HCT116 (cell line): ENCODE results near the gene CAPN9. TPM values are rescaled to one million over a fixed set of nuclear protein-coding genes. Genes with fewer than 3 reads are reported as not detected.

Source experiments
- ATAC-seq: fragments of 200-7000 bp; cut with Tn5 transposase; 2 replicates; pipeline ENCODE4 v1.9.1; 2020; ENCODE audit warnings: mild to moderate bottlenecking, moderate library complexity
- BruUV-seq: library from RNA; stranded (reverse); fragments of 400-500 nt; replicated peaks from 2 replicates; lab custom pipeline; 2021; lab: Mats Ljungman, UMichigan
- CTCF ChIA-PET: fragments of 300-600 bp; sonication (Branson Sonifier 250); formaldehyde crosslinking; loops from one replicate; lab custom pipeline; 2021; ENCODE audit warnings: antibody characterized with exemption; lab: Charles Lee
- POLR2A ChIA-PET: fragments of 300-600, 350-600 bp; sonication (Branson Sonifier 250); formaldehyde crosslinking; loops from one replicate; lab custom pipeline; 2021; ENCODE audit warnings: antibody characterized with exemption; lab: Charles Lee
- RAD21 ChIA-PET, 2 experiments: fragments of 300-600 bp; sonication (Branson Sonifier 250); formaldehyde crosslinking; loops; one replicate each; lab custom pipeline; 2023; ENCODE audit warnings: low total read pairs in 2 of 2; ENCODE audit not compliant: uncharacterized antibody in 2 of 2, unreplicated experiment in 2 of 2, low non-redundant PET in 1 of 2; lab: Charles Lee
- DNase-seq: peaks from one replicate; pipeline ENCODE4 v3.0.0-alpha.2; 2010; ENCODE audit warnings: low read depth, low spot score
- H2AFZ ChIP-seq: fragments of 200-600 bp; shearing (Covaris generic), sonication (generic); 2 replicates; pipeline ENCODE4 v1.6.1; 2017; ENCODE audit warnings: low read depth, mixed run types, mixed read lengths, antibody characterized with exemption, low read length; ENCODE audit not compliant: poor library complexity, severe bottlenecking
- H3K27ac ChIP-seq: 2 replicates; pipeline ENCODE4 v1.5.1; 2012; ENCODE audit warnings: low read depth, low read length
- H3K27me3 ChIP-seq: fragments of 200-600 bp; sonication (generic); 2 replicates; pipeline ENCODE4 v1.6.1; 2016; ENCODE audit warnings: mixed run types, low read length, mixed read lengths; ENCODE audit not compliant: insufficient read depth
- H3K36me3 ChIP-seq, 2 experiments: fragments of 200-500 bp in 1 of 2; fragments of 200-600 bp in 1 of 2; sonication (Bioruptor generic) in 1 of 2; sonication (generic) in 1 of 2; 2 replicates each; pipeline versions ENCODE4 v1.5.1 to v1.6.1; 2014 to 2016; ENCODE audit warnings: low read length in 2 of 2, inconsistent platforms in 1 of 2, mixed read lengths in 1 of 2, mixed run types in 1 of 2; ENCODE audit not compliant: insufficient read depth in 2 of 2, control insufficient read depth in 1 of 2
- H3K4me1 ChIP-seq, 2 experiments: fragments of 200-600 bp in 1 of 2; sonication (generic) in 1 of 2; 2 replicates each; pipeline versions ENCODE4 v1.5.1 to v1.6.1; 2012 to 2017; ENCODE audit warnings: low read length in 2 of 2, inconsistent platforms in 1 of 2, mild to moderate bottlenecking in 1 of 2, mixed read lengths in 1 of 2, mixed run types in 1 of 2, moderate library complexity in 1 of 2; ENCODE audit not compliant: insufficient read depth in 2 of 2, control insufficient read depth in 1 of 2
- H3K4me2 ChIP-seq: fragments of 200-600 bp; sonication (generic); 2 replicates; pipeline ENCODE4 v1.6.1; 2017; ENCODE audit warnings: mixed run types, low read length, mixed read lengths
- H3K4me3 ChIP-seq, 2 experiments: fragments of 200-600 bp in 1 of 2; sonication (generic) in 1 of 2; replicated peaks in 1 of 2; 2 replicates each; pipeline ENCODE4 v1.5.1; 2011 to 2016; ENCODE audit warnings: low read length in 2 of 2, control low read depth in 1 of 2, low read depth in 1 of 2, mild to moderate bottlenecking in 1 of 2, mixed read lengths in 1 of 2, mixed run types in 1 of 2
- H3K79me2 ChIP-seq: fragments of 200-600 bp; sonication (generic); 2 replicates; pipeline ENCODE4 v1.6.1; 2017; ENCODE audit warnings: mild to moderate bottlenecking, mixed run types, low read length, moderate library complexity, mixed read lengths; ENCODE audit not compliant: insufficient read depth
- H3K9ac ChIP-seq: fragments of 200-600 bp; sonication (generic); 2 replicates; pipeline ENCODE4 v1.6.1; 2016; ENCODE audit warnings: low read length, mixed read lengths
- H3K9me2 ChIP-seq: fragments of 200-600 bp; sonication (generic), shearing (Covaris generic); 2 replicates; pipeline ENCODE4 v1.6.1; 2017; ENCODE audit warnings: mixed run types, mild to moderate bottlenecking, moderate library complexity; ENCODE audit not compliant: insufficient read depth
- H3K9me3 ChIP-seq, 2 experiments: fragments of 200-500 bp in 1 of 2; fragments of 200-600 bp in 1 of 2; sonication (Bioruptor generic) in 1 of 2; sonication (generic) in 1 of 2; 2 replicates each; pipeline ENCODE4 v1.6.1; 2014 to 2017; ENCODE audit warnings: low read length in 2 of 2, mixed read lengths in 2 of 2, inconsistent platforms in 1 of 2, low read depth in 1 of 2, mild to moderate bottlenecking in 1 of 2, mixed run types in 1 of 2, moderate library complexity in 1 of 2; ENCODE audit not compliant: control insufficient read depth in 1 of 2, insufficient read depth in 1 of 2
- H4K20me1 ChIP-seq: fragments of 200-600 bp; sonication (generic), shearing (Covaris generic); 2 replicates; pipeline ENCODE4 v1.6.1; 2017; ENCODE audit warnings: mixed run types, mild to moderate bottlenecking, moderate library complexity; ENCODE audit not compliant: insufficient read depth
- CEBPB ChIP-seq: IDR thresholded peaks from 2 replicates; pipeline ENCODE4 v1.6.1; 2012; ENCODE audit warnings: low read depth
- ELF1 ChIP-seq: IDR thresholded peaks from 2 replicates; pipeline ENCODE4 v1.6.1; 2012; ENCODE audit warnings: low read depth, borderline replicate concordance
- EZH2phosphoT487 ChIP-seq: fragments of 200-600 bp; IDR thresholded peaks from 2 replicates; pipeline ENCODE4 v1.6.1; 2018; ENCODE audit warnings: antibody characterized with exemption, borderline replicate concordance
- FOSL1 ChIP-seq: IDR thresholded peaks from 2 replicates; pipeline ENCODE4 v1.6.1; 2012; ENCODE audit warnings: low read depth
- JUND ChIP-seq: IDR thresholded peaks from 2 replicates; pipeline ENCODE4 v1.6.1; 2012
- MAX ChIP-seq: IDR thresholded peaks from 2 replicates; pipeline ENCODE4 v1.6.1; 2012
- POLR2A ChIP-seq: IDR thresholded peaks from 2 replicates; pipeline ENCODE4 v1.7.0; 2011; ENCODE audit warnings: borderline replicate concordance; ENCODE audit not compliant: insufficient read depth, insufficient read length; ENCODE audit errors: extremely low read depth
- POLR2AphosphoS5 ChIP-seq: IDR thresholded peaks from 2 replicates; pipeline ENCODE4 v1.6.1; 2011; ENCODE audit warnings: mild to moderate bottlenecking, low read depth, low read length, moderate library complexity
- SIN3A ChIP-seq: IDR thresholded peaks from 2 replicates; pipeline ENCODE4 v1.6.1; 2012; ENCODE audit warnings: low read depth
- SRF ChIP-seq: IDR thresholded peaks from 2 replicates; pipeline ENCODE4 v1.6.1; 2012; ENCODE audit warnings: low read depth
- TCF7L2 ChIP-seq: IDR thresholded peaks from 2 replicates; pipeline ENCODE4 v1.7.0; 2011; ENCODE audit warnings: borderline replicate concordance, inconsistent platforms; ENCODE audit not compliant: insufficient read depth, insufficient read length; ENCODE audit errors: extremely low read depth
- YY1 ChIP-seq: IDR thresholded peaks from 2 replicates; pipeline ENCODE4 v1.6.1; 2011; ENCODE audit warnings: low read length, low read depth, moderate library complexity, mild to moderate bottlenecking; ENCODE audit not compliant: insufficient replicate concordance; ENCODE audit errors: extremely low read depth
- ZBTB33 ChIP-seq: IDR thresholded peaks from 2 replicates; pipeline ENCODE4 v1.6.1; 2011; ENCODE audit warnings: mild to moderate bottlenecking, low read length, moderate library complexity; ENCODE audit not compliant: insufficient replicate concordance; ENCODE audit errors: extremely low read depth
- ZFX ChIP-seq: fragments of 450-650 bp; IDR thresholded peaks from 2 replicates; pipeline ENCODE4 v1.6.1; 2017
- ZNF274 ChIP-seq: fragments of 200-500 bp; sonication (Bioruptor generic); IDR thresholded peaks from 2 replicates; pipeline ENCODE4 v1.6.1; 2014; ENCODE audit warnings: mild to moderate bottlenecking, low read depth, low read length, inconsistent platforms
- intact Hi-C: fragments of 100-400 bp; cut with micrococcal nuclease; formaldehyde crosslinking; loops from 2 replicates; pipeline ENCODE4 v1.10.0; 2022
- total RNA-seq: library from RNA; stranded (reverse); gene quantifications from one replicate; pipeline ENCODE4 v1.2.1, GENCODE V29; 2021; ENCODE audit not compliant: unreplicated experiment
- TF ChIP-seq, protein P1 (sequence below): IDR thresholded peaks from 2 replicates; pipeline ENCODE4 v1.6.1; 2012; ENCODE audit warnings: low read depth
- TF ChIP-seq, protein P2 (sequence below): IDR thresholded peaks from 2 replicates; pipeline ENCODE4 v1.6.1; 2012
- TF ChIP-seq, protein P3 (sequence below), 3 experiments: fragments of 200-600 bp in 1 of 3; sonication (generic) in 1 of 3; IDR thresholded peaks in 2 of 3; conservative IDR thresholded peaks in 1 of 3; 2 replicates each; pipeline ENCODE4 v1.5.1; 2012 to 2017; ENCODE audit warnings: low read depth in 2 of 3, low read length in 2 of 3, antibody characterized with exemption in 1 of 3, borderline replicate concordance in 1 of 3, control low read depth in 1 of 3, mild to moderate bottlenecking in 1 of 3, mixed read lengths in 1 of 3, mixed run types in 1 of 3, moderate library complexity in 1 of 3; ENCODE audit not compliant: insufficient read depth in 1 of 3

The CAPN9 gene
- total RNA-seq, 1 experiment from 2014 or later = not detected

DNA sequence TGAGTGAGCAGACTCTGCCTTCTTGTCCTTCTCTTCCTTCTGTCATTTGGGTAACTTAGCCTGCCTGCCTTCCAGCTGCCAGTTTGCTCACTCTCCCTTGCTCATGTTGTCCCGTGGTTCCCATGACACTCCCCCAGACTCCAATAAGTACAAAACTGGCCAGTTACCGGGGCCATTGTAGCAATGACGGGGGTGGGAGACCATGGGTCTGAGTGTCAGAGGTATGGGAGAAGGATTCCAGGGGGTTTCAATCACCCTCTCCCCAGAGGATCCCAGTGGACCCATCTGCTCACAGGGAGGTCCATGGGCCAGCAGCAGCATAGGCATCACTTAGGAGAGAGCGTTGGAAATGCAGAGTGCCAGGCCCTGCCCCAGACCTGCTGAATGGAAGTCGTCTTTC is 51.3 kb downstream of the CAPN9 start:
- Histone ChIP-seq H3K79me2 (no peaks in the 10 kb centered on the region), H3K27ac (no peak overlapping the region), H2AFZ (no peak overlapping the region), H3K27me3 (no peaks in the 10 kb centered on the region), H3K4me2 (no peak overlapping the region), H3K9me2 (no peaks in the 10 kb centered on the region), H3K9ac (no peak overlapping the region), H4K20me1 (no peaks in the 10 kb centered on the region), H3K4me1 (no peaks in the 10 kb centered on the region), H3K9me3 (no peaks in the 10 kb centered on the region), H3K36me3 (no peaks in the 10 kb centered on the region), H3K4me3 (no peak overlapping the region)
- CTCF ChIA-PET = interaction anchor here (0.7 to 1.6 kb wide), 7 partner anchors 10 to 412 kb away, joined by 3 to 7 read pairs (median 3); partner anchors contain the start of genes ARV1 and TTC13
- RAD21 ChIA-PET = interaction anchor here (0.6 to 1.1 kb wide), 4 partner anchors 293 to 1573 kb away, joined by 3 to 8 read pairs (median 3); no protein-coding TSS in a partner anchor
- TF ChIP-seq POLR2A (no peak), ZBTB33 (no peak), JUND (no peak), POLR2AphosphoS5 (no peak), SRF (no peak), ZNF274 (no peak), YY1 (no peak), SIN3A (no peak), ZFX (no peak), ELF1 (no peak), TCF7L2 (no peak), MAX (no peak), EZH2phosphoT487 (no peak), FOSL1 (no peak), CEBPB (no peak)
- TF ChIP-seq, protein P1, sequence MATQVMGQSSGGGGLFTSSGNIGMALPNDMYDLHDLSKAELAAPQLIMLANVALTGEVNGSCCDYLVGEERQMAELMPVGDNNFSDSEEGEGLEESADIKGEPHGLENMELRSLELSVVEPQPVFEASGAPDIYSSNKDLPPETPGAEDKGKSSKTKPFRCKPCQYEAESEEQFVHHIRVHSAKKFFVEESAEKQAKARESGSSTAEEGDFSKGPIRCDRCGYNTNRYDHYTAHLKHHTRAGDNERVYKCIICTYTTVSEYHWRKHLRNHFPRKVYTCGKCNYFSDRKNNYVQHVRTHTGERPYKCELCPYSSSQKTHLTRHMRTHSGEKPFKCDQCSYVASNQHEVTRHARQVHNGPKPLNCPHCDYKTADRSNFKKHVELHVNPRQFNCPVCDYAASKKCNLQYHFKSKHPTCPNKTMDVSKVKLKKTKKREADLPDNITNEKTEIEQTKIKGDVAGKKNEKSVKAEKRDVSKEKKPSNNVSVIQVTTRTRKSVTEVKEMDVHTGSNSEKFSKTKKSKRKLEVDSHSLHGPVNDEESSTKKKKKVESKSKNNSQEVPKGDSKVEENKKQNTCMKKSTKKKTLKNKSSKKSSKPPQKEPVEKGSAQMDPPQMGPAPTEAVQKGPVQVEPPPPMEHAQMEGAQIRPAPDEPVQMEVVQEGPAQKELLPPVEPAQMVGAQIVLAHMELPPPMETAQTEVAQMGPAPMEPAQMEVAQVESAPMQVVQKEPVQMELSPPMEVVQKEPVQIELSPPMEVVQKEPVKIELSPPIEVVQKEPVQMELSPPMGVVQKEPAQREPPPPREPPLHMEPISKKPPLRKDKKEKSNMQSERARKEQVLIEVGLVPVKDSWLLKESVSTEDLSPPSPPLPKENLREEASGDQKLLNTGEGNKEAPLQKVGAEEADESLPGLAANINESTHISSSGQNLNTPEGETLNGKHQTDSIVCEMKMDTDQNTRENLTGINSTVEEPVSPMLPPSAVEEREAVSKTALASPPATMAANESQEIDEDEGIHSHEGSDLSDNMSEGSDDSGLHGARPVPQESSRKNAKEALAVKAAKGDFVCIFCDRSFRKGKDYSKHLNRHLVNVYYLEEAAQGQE = no peak
- TF ChIP-seq, protein P2, sequence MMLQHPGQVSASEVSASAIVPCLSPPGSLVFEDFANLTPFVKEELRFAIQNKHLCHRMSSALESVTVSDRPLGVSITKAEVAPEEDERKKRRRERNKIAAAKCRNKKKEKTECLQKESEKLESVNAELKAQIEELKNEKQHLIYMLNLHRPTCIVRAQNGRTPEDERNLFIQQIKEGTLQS = no peak
- TF ChIP-seq, protein P3, sequence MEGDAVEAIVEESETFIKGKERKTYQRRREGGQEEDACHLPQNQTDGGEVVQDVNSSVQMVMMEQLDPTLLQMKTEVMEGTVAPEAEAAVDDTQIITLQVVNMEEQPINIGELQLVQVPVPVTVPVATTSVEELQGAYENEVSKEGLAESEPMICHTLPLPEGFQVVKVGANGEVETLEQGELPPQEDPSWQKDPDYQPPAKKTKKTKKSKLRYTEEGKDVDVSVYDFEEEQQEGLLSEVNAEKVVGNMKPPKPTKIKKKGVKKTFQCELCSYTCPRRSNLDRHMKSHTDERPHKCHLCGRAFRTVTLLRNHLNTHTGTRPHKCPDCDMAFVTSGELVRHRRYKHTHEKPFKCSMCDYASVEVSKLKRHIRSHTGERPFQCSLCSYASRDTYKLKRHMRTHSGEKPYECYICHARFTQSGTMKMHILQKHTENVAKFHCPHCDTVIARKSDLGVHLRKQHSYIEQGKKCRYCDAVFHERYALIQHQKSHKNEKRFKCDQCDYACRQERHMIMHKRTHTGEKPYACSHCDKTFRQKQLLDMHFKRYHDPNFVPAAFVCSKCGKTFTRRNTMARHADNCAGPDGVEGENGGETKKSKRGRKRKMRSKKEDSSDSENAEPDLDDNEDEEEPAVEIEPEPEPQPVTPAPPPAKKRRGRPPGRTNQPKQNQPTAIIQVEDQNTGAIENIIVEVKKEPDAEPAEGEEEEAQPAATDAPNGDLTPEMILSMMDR (IDR thresholded peaks at IDR 0.05 in 2 of 3, conservative IDR thresholded peaks at IDR 0.05 in 1 of 3; ENCODE audit: borderline replicate concordance in 1 of 3, insufficient read depth in 1 of 3, low read depth in 2 of 3, low read length in 2 of 3) = no peak
- ATAC-seq (no peak), DNase-seq (no peak)
- no TSS peak for BruUV-seq
- POLR2A ChIA-PET = no interaction called here
- intact Hi-C loops = loop anchor here (1.0 to 5.0 kb wide), 5 partner anchors 119 to 804 kb away; partner anchors contain the start of gene ARV1
